Brain microvascular endothelial cell (primary cell): ENCODE data around the gene GSK3B.

Source experiments
- DNase-seq: peaks from one replicate; pipeline ENCODE4 v3.0.0-alpha.2; 2020
- H3K27ac ChIP-seq: fragments of 250-450 bp; sonication (Bioruptor Pico); 2 replicates; pipeline ENCODE4 v1.5.1; 2020; ENCODE audit warnings: mild to moderate bottlenecking, moderate library complexity
- H3K27me3 ChIP-seq: fragments of 250-450 bp; sonication (Bioruptor Pico); replicated peaks from 2 replicates; pipeline ENCODE4 v1.5.1; 2020; ENCODE audit warnings: mild to moderate bottlenecking
- H3K36me3 ChIP-seq: fragments of 250-450 bp; sonication (Bioruptor Pico); replicated peaks from 2 replicates; pipeline ENCODE4 v1.5.1; 2020; ENCODE audit warnings: mild to moderate bottlenecking
- H3K4me3 ChIP-seq: 2 replicates; pipeline ENCODE4 v1.5.1; 2011; ENCODE audit warnings: low read depth, mild to moderate bottlenecking, control low read depth, low read length, moderate library complexity
- CTCF ChIP-seq: IDR thresholded peaks from 2 replicates; pipeline ENCODE4 v1.5.1; 2011; ENCODE audit warnings: low read depth, mild to moderate bottlenecking, moderate library complexity, low read length, control low read depth, inconsistent platforms; ENCODE audit errors: missing control alignments
- in situ Hi-C: cut with HindIII; loops from 2 replicates; pipeline ENCODE4 v1.10.0; 2017; ENCODE audit warnings: low sequenced_read_pairs, low pct_ligation_motif_present

Gene GSK3B

GRCh38 chr3:120114981-120115380 lies 20.7 kb upstream of the GSK3B start:
- in situ Hi-C loops: no loop called here
- DNase-seq: no peak
- no peak for TF ChIP-seq CTCF
- Histone ChIP-seq H3K27me3 (no peaks in the 10 kb centered on the region), H3K36me3 (no peaks in the 10 kb centered on the region), H3K4me3 (no peak overlapping the region), H3K27ac (no peak overlapping the region)

GRCh38 chr3:120114376-120114775 lies 20.1 kb upstream of the GSK3B start:
- no peak overlapping the region for H3K4me3 ChIP-seq
- no peak for DNase-seq
- in situ Hi-C loops: no loop called here
- H3K27ac ChIP-seq: no peak overlapping the region
- TF ChIP-seq CTCF: no peak
- H3K36me3 ChIP-seq: no peaks in the 10 kb centered on the region
- no peaks in the 10 kb centered on the region for H3K27me3 ChIP-seq

GRCh38 chr3:120113128-120114116 lies 19.2 kb upstream of the GSK3B start:
- TF ChIP-seq CTCF: no peak

GRCh38 chr3:120111898-120112297 lies 17.7 kb upstream of the GSK3B start:
- no peak for DNase-seq
- no peak overlapping the region for H3K4me3 ChIP-seq
- in situ Hi-C loops: no loop called here
- TF ChIP-seq CTCF: no peak
- H3K36me3 ChIP-seq: no peaks in the 10 kb centered on the region
- H3K27ac ChIP-seq: no peak overlapping the region
- no peaks in the 10 kb centered on the region for H3K27me3 ChIP-seq

More at GRCh38 chr3:120113128-120114116, 19.2 kb upstream of the GSK3B start:
- no peaks in the 10 kb centered on the region for H3K36me3 ChIP-seq
- no peak overlapping the region for H3K27ac ChIP-seq
- H3K4me3 ChIP-seq: no peak overlapping the region
- H3K27me3 ChIP-seq: no peaks in the 10 kb centered on the region
- in situ Hi-C loops: no loop called here
- peak; percentile 56 for DNase-seq

- in situ Hi-C loops: no loop called here
- Histone ChIP-seq H3K27me3 (no peaks in the 10 kb centered on the region), H3K27ac (no peak overlapping the region), H3K4me3 (no peak overlapping the region), H3K36me3 (no peaks in the 10 kb centered on the region)
- no peak for TF ChIP-seq CTCF
- no peak for DNase-seq
Observed at GRCh38 chr3:120103276-120103675, 9.0 kb upstream of the GSK3B start.
